Measurements from ENCODE around the gene EML4. TPM values are rescaled to one million over a fixed set of nuclear protein-coding genes. Genes with fewer than 3 reads are reported as not detected.

The EML4 gene
- total RNA-seq, 1 donor: 13.5 TPM

- peak in 1 of 3 donors; percentile 9 for DNase-seq (ENCODE audit: low read depth in 2 of 3, low spot score in 2 of 3)
Observed at GRCh38 chr2:42297322-42297936, 128.3 kb downstream of the EML4 start.

GRCh38 chr2:42298132-42298531 lies 129.0 kb downstream of the EML4 start:
- DNase-seq (ENCODE audit: low read depth in 2 of 3, low spot score in 2 of 3): no peak

- DNase-seq (ENCODE audit: low read depth in 2 of 3, low spot score in 2 of 3): no peak
Observed at GRCh38 chr2:42298996-42299754, 130.0 kb downstream of the EML4 start.

GRCh38 chr2:42300527-42300926 lies 131.4 kb downstream of the EML4 start:
- DNase-seq (ENCODE audit: low read depth in 2 of 3, low spot score in 2 of 3): no peak

GRCh38 chr2:42303252-42303651 lies 134.1 kb downstream of the EML4 start:
- no peak for DNase-seq (ENCODE audit: low read depth in 2 of 3, low spot score in 2 of 3)

GRCh38 chr2:42304059-42304713 lies 135.0 kb downstream of the EML4 start:
- DNase-seq (ENCODE audit: low read depth in 2 of 3, low spot score in 2 of 3): no peak

GRCh38 chr2:42307180-42307579 lies 138.0 kb downstream of the EML4 start:
- no peak for DNase-seq (ENCODE audit: low read depth in 2 of 3, low spot score in 2 of 3)

- DNase-seq (ENCODE audit: low read depth in 2 of 3, low spot score in 2 of 3): no peak
Observed at GRCh38 chr2:42309366-42309765, 140.2 kb downstream of the EML4 start.

GRCh38 chr2:42310007-42310515 lies 140.9 kb downstream of the EML4 start:
- no peak for DNase-seq (ENCODE audit: low read depth in 2 of 3, low spot score in 2 of 3)

GRCh38 chr2:42312106-42312505 lies 143.0 kb downstream of the EML4 start:
- no peak for DNase-seq (ENCODE audit: low read depth in 2 of 3, low spot score in 2 of 3)

- no peak for DNase-seq (ENCODE audit: low read depth in 2 of 3, low spot score in 2 of 3)
Observed at GRCh38 chr2:42314892-42315468, 145.8 kb downstream of the EML4 start.

GRCh38 chr2:42315844-42316470 lies 146.8 kb downstream of the EML4 start:
- no peak for DNase-seq (ENCODE audit: low read depth in 2 of 3, low spot score in 2 of 3)

- DNase-seq (ENCODE audit: low read depth in 2 of 3, low spot score in 2 of 3): no peak
Observed at GRCh38 chr2:42316910-42317309, 147.8 kb downstream of the EML4 start.

GRCh38 chr2:42317486-42317885 lies 148.3 kb downstream of the EML4 start:
- no peak for DNase-seq (ENCODE audit: low read depth in 2 of 3, low spot score in 2 of 3)

- no peak for DNase-seq (ENCODE audit: low read depth in 2 of 3, low spot score in 2 of 3)
Observed at GRCh38 chr2:42317945-42318344, 148.8 kb downstream of the EML4 start.

- DNase-seq (ENCODE audit: low read depth in 2 of 3, low spot score in 2 of 3): no peak
Observed at GRCh38 chr2:42319265-42319664, 150.1 kb downstream of the EML4 start.

GRCh38 chr2:42321452-42322064 lies 152.4 kb downstream of the EML4 start:
- DNase-seq (ENCODE audit: low read depth in 2 of 3, low spot score in 2 of 3): no peak

GRCh38 chr2:42324244-42324643 lies 155.1 kb downstream of the EML4 start:
- DNase-seq (ENCODE audit: low read depth in 2 of 3, low spot score in 2 of 3): no peak

GRCh38 chr2:42324949-42325348 lies 155.8 kb downstream of the EML4 start:
- no peak for DNase-seq (ENCODE audit: low read depth in 2 of 3, low spot score in 2 of 3)

GRCh38 chr2:42325609-42326008 lies 156.5 kb downstream of the EML4 start:
- DNase-seq (ENCODE audit: low read depth in 2 of 3, low spot score in 2 of 3): no peak

All from hematopoietic multipotent progenitor cell (in vitro differentiated cells).